ENCODE results near the gene C1orf210. TPM values are rescaled to one million over a fixed set of nuclear protein-coding genes. Genes with fewer than 3 reads are reported as not detected.
A peak's percentile ranks its signal among the peaks of the same experiment; 100 is the strongest.

C1orf210 gene
- total RNA-seq, 1 experiment from 2014 or later, result 29.3 TPM

- CTCF ChIA-PET, result interaction anchor here (1.5 kb wide), 1 partner anchor 175 kb away, joined by 8 read pairs; no protein-coding TSS in a partner anchor
Observed at GRCh38 chr1:43239484-43239883, 45.9 kb downstream of the C1orf210 start.

GRCh38 chr1:43238991-43239469, 46.4 kb downstream of the C1orf210 start:
- H3K36me3 ChIP-seq (ENCODE audit: low read depth), result no peaks in the 10 kb centered on the region
- POLR2A ChIA-PET (ENCODE audit: unreplicated experiment), result interaction anchor here (0.6 kb wide), 1 partner anchor 47 kb away, joined by 27 read pairs; the partner anchor contains the start of gene C1orf210
- BruUV-seq (replicated peaks), result no TSS peak
- no peaks in the 10 kb centered on the region for H3K79me2 ChIP-seq (ENCODE audit: low read depth)
- H3K4me3 ChIP-seq, result no peak overlapping the region
- H3K27me3 ChIP-seq (ENCODE audit: insufficient read depth, low read depth), result no peaks in the 10 kb centered on the region
- H3K4me1 ChIP-seq (replicated peaks; ENCODE audit: insufficient read depth), result peaks cover 12% of the 10 kb centered on the region
- H3F3A ChIP-seq (ENCODE audit: insufficient read depth, low read depth), result peaks cover 4% of the 10 kb centered on the region; the same call in 1 of the 2 replicates
- H4K20me1 ChIP-seq (ENCODE audit: insufficient read depth), result no peaks in the 10 kb centered on the region
- no peak overlapping the region for H2AFZ ChIP-seq
- intact Hi-C loops (cut with micrococcal nuclease; ENCODE audit: unreplicated experiment), result loop anchor here (1.0 kb wide), 4 partner anchors 46 to 175 kb away; partner anchors contain the start of genes C1orf210 and CDC20
- no peak overlapping the region for H3K27ac ChIP-seq
- H3K4me2 ChIP-seq, result no peak overlapping the region
- CTCF ChIA-PET, result interaction anchor here (0.9 to 1.5 kb wide), 2 partner anchors 110 to 176 kb away, joined by 3 to 8 read pairs; no protein-coding TSS in a partner anchor
- DNase-seq, result no peak
- H3K9me3 ChIP-seq (ENCODE audit: insufficient read depth, low read depth), result no peaks in the 10 kb centered on the region
- H3K9me2 ChIP-seq (ENCODE audit: insufficient read depth), result no peaks in the 10 kb centered on the region; the same call in 1 of the 2 replicates
- no peak for TF ChIP-seq EZH2 (IDR thresholded peaks at IDR 0.05; ENCODE audit: low read depth)
- TF ChIP-seq, protein P1, sequence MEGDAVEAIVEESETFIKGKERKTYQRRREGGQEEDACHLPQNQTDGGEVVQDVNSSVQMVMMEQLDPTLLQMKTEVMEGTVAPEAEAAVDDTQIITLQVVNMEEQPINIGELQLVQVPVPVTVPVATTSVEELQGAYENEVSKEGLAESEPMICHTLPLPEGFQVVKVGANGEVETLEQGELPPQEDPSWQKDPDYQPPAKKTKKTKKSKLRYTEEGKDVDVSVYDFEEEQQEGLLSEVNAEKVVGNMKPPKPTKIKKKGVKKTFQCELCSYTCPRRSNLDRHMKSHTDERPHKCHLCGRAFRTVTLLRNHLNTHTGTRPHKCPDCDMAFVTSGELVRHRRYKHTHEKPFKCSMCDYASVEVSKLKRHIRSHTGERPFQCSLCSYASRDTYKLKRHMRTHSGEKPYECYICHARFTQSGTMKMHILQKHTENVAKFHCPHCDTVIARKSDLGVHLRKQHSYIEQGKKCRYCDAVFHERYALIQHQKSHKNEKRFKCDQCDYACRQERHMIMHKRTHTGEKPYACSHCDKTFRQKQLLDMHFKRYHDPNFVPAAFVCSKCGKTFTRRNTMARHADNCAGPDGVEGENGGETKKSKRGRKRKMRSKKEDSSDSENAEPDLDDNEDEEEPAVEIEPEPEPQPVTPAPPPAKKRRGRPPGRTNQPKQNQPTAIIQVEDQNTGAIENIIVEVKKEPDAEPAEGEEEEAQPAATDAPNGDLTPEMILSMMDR (conservative IDR thresholded peaks at IDR 0.05), result no peak

More at GRCh38 chr1:43239484-43239883, 45.9 kb downstream of the C1orf210 start:
- Histone ChIP-seq H3K4me2 (no peak overlapping the region), H3F3A (ENCODE audit: insufficient read depth, low read depth) (peaks cover 4% of the 10 kb centered on the region; the same call in 1 of the 2 replicates), H3K27me3 (ENCODE audit: insufficient read depth, low read depth) (no peaks in the 10 kb centered on the region), H3K4me3 (no peak overlapping the region), H3K79me2 (ENCODE audit: low read depth) (no peaks in the 10 kb centered on the region), H3K36me3 (ENCODE audit: low read depth) (no peaks in the 10 kb centered on the region), H3K9me3 (ENCODE audit: insufficient read depth, low read depth) (no peaks in the 10 kb centered on the region), H3K4me1 (replicated peaks; ENCODE audit: insufficient read depth) (peaks cover 12% of the 10 kb centered on the region), H3K9me2 (ENCODE audit: insufficient read depth) (no peaks in the 10 kb centered on the region; the same call in 1 of the 2 replicates), H4K20me1 (ENCODE audit: insufficient read depth) (no peaks in the 10 kb centered on the region), H2AFZ (no peak overlapping the region), H3K27ac (no peak overlapping the region)
- BruUV-seq (replicated peaks), result no TSS peak
- DNase-seq, result no peak
- intact Hi-C loops (cut with micrococcal nuclease; ENCODE audit: unreplicated experiment), result no loop called here
- POLR2A ChIA-PET (ENCODE audit: unreplicated experiment), result interaction anchor here (0.6 kb wide), 1 partner anchor 46 kb away, joined by 27 read pairs; the partner anchor contains the start of gene C1orf210
- TF ChIP-seq, protein P1 (conservative IDR thresholded peaks at IDR 0.05), result no peak
- no peak for TF ChIP-seq EZH2 (IDR thresholded peaks at IDR 0.05; ENCODE audit: low read depth)

GRCh38 chr1:43238085-43238484, 47.3 kb downstream of the C1orf210 start:
- no peaks in the 10 kb centered on the region for H3K27me3 ChIP-seq (ENCODE audit: insufficient read depth, low read depth)
- H3K79me2 ChIP-seq (ENCODE audit: low read depth), result no peaks in the 10 kb centered on the region
- no peaks in the 10 kb centered on the region for H3K9me3 ChIP-seq (ENCODE audit: insufficient read depth, low read depth)
- H3K4me3 ChIP-seq, result no peak overlapping the region
- H3F3A ChIP-seq (ENCODE audit: insufficient read depth, low read depth), result peaks cover 4% of the 10 kb centered on the region; the same call in 1 of the 2 replicates
- H3K4me1 ChIP-seq (replicated peaks; ENCODE audit: insufficient read depth), result peaks cover 12% of the 10 kb centered on the region
- CTCF ChIA-PET, result interaction anchor here (0.5 to 1.5 kb wide), 3 partner anchors 111 to 288 kb away, joined by 3 to 8 read pairs (median 3); no protein-coding TSS in a partner anchor
- no peak overlapping the region for H3K27ac ChIP-seq
- intact Hi-C loops (cut with micrococcal nuclease; ENCODE audit: unreplicated experiment), result loop anchor here (1.0 kb wide), 4 partner anchors 47 to 176 kb away; partner anchors contain the start of genes C1orf210 and CDC20
- H3K36me3 ChIP-seq (ENCODE audit: low read depth), result no peaks in the 10 kb centered on the region
- H3K9me2 ChIP-seq (ENCODE audit: insufficient read depth), result no peaks in the 10 kb centered on the region
- H3K4me2 ChIP-seq, result no peak overlapping the region
- H4K20me1 ChIP-seq (ENCODE audit: insufficient read depth), result no peaks in the 10 kb centered on the region
- no TSS peak for BruUV-seq (replicated peaks)
- TF ChIP-seq EZH2 (IDR thresholded peaks at IDR 0.05; ENCODE audit: low read depth), result no peak
- TF ChIP-seq, protein P1 (conservative IDR thresholded peaks at IDR 0.05), result peak; percentile 84
- POLR2A ChIA-PET (ENCODE audit: unreplicated experiment), result no interaction called here
- no peak overlapping the region for H2AFZ ChIP-seq
- DNase-seq, result peak; percentile 47 to 73
